Panc1 (cell line): ENCODE data around the gene PRKAB2. TPM values are rescaled to one million over a fixed set of nuclear protein-coding genes. Genes with fewer than 3 reads are reported as not detected.

Experiments used
- ATAC-seq: fragments of 200-7000 bp; cut with Tn5 transposase; 2 replicates; pipeline ENCODE4 v1.9.1; 2020; ENCODE audit warnings: mild to moderate bottlenecking, moderate library complexity
- BruUV-seq: library from RNA; stranded (reverse); fragments of 400-500 nt; replicated peaks from 2 replicates; lab custom pipeline; 2021; lab: Mats Ljungman, UMichigan
- CTCF ChIA-PET: fragments of 300-600 bp; sonication (Branson Sonifier 250); formaldehyde crosslinking; loops from one replicate; lab custom pipeline; 2022; ENCODE audit warnings: antibody characterized with exemption; lab: Charles Lee
- POLR2A ChIA-PET: fragments of 300-600 bp; sonication (Branson Sonifier 250); formaldehyde crosslinking; loops from one replicate; lab custom pipeline; 2022; ENCODE audit warnings: antibody characterized with exemption; lab: Charles Lee
- DNase-seq: peaks from one replicate; pipeline ENCODE4 v3.0.0-alpha.2; 2010; ENCODE audit warnings: low read depth, low spot score
- H3K27ac ChIP-seq: 2 replicates; pipeline ENCODE4 v1.5.1; 2011; ENCODE audit warnings: mild to moderate bottlenecking, low read length, inconsistent platforms
- H3K27me3 ChIP-seq: fragments of 200-500 bp; sonication (Bioruptor generic); 2 replicates; pipeline ENCODE4 v1.6.0; 2014; ENCODE audit warnings: low read length, inconsistent platforms; ENCODE audit not compliant: control insufficient read depth, insufficient read depth
- H3K36me3 ChIP-seq: fragments of 200-500 bp; sonication (Bioruptor generic); 2 replicates; pipeline ENCODE4 v1.5.1; 2014; ENCODE audit warnings: inconsistent platforms, mild to moderate bottlenecking, low read length, moderate library complexity; ENCODE audit not compliant: control insufficient read depth, insufficient read depth
- H3K4me1 ChIP-seq: 2 replicates; pipeline ENCODE4 v1.5.1; 2011; ENCODE audit warnings: inconsistent platforms, mild to moderate bottlenecking, low read length, moderate library complexity; ENCODE audit not compliant: control insufficient read depth, insufficient read depth
- H3K4me3 ChIP-seq, 2 experiments: 2 replicates each; pipeline ENCODE4 v1.5.1; 2011 to 2012; ENCODE audit warnings: low read depth in 2 of 2, low read length in 2 of 2, mild to moderate bottlenecking in 2 of 2, inconsistent platforms in 1 of 2, moderate library complexity in 1 of 2
- H3K9me3 ChIP-seq: fragments of 200-500 bp; sonication (Bioruptor generic); 2 replicates; pipeline ENCODE4 v1.5.1; 2014; ENCODE audit warnings: low read depth, mild to moderate bottlenecking, inconsistent platforms, low read length, moderate library complexity; ENCODE audit not compliant: control insufficient read depth, insufficient read depth
- CTCF ChIP-seq: fragments of 450-650 bp; IDR thresholded peaks from 2 replicates; pipeline ENCODE4 v1.5.1; 2017; ENCODE audit warnings: mild to moderate bottlenecking
- POLR2AphosphoS5 ChIP-seq: IDR thresholded peaks from 2 replicates; pipeline ENCODE4 v1.6.1; 2012; ENCODE audit warnings: mild to moderate bottlenecking, low read depth, low read length, moderate library complexity
- REST ChIP-seq, 2 experiments: IDR thresholded peaks; 2 replicates each; pipeline ENCODE4 v1.6.1; 2011 to 2012; ENCODE audit warnings: low read depth in 2 of 2, control low read depth in 1 of 2, low read length in 1 of 2, mild to moderate bottlenecking in 1 of 2, moderate library complexity in 1 of 2; ENCODE audit not compliant: insufficient read depth in 1 of 2
- SIN3A ChIP-seq: IDR thresholded peaks from 2 replicates; pipeline ENCODE4 v1.6.1; 2012; ENCODE audit warnings: low read depth, mild to moderate bottlenecking, low read length, moderate library complexity, borderline replicate concordance; ENCODE audit not compliant: insufficient read depth
- TCF7L2 ChIP-seq: IDR thresholded peaks from 2 replicates; pipeline ENCODE4 v1.6.1; 2011; ENCODE audit warnings: mild to moderate bottlenecking, low read depth, low read length, inconsistent platforms
- in situ Hi-C: cut with HindIII; loops from 2 replicates; pipeline ENCODE4 v1.10.0; 2016; ENCODE audit warnings: low sequenced_read_pairs, low pct_unique_long_range_greater_than_20kb
- intact Hi-C: fragments of 100-400 bp; cut with micrococcal nuclease; formaldehyde crosslinking; loops from one replicate; pipeline ENCODE4 v1.10.0; 2022; ENCODE audit not compliant: unreplicated experiment
- total RNA-seq: library from RNA; stranded (reverse); gene quantifications from one replicate; pipeline ENCODE4 v1.2.1, GENCODE V29; 2021; ENCODE audit not compliant: unreplicated experiment

Gene PRKAB2
- total RNA-seq, 1 experiment from 2014 or later: 6.6 TPM

- H3K4me1 ChIP-seq: no peaks in the 10 kb centered on the region
- no TSS peak for BruUV-seq
- ATAC-seq (no peak), DNase-seq (no peak)
- ChIA-PET POLR2A (no interaction called here), CTCF (no interaction called here)
- in situ Hi-C loops: no loop called here
- H3K9me3 ChIP-seq: no peaks in the 10 kb centered on the region
- no peak overlapping the region for H3K4me3 ChIP-seq
- no peak overlapping the region for H3K27ac ChIP-seq
- TF ChIP-seq TCF7L2: no peak
- TF ChIP-seq REST (IDR thresholded peaks at IDR 0.05; ENCODE audit: insufficient read depth in 1 of 2, low read depth in 2 of 2, low read length in 1 of 2): no peak
- TF ChIP-seq POLR2AphosphoS5: no peak
- TF ChIP-seq SIN3A: no peak
- no peak for TF ChIP-seq CTCF
- intact Hi-C loops: no loop called here
- no peaks in the 10 kb centered on the region for H3K36me3 ChIP-seq
- H3K27me3 ChIP-seq: peaks cover 8% of the 10 kb centered on the region
Measured at GRCh38 chr1:147209825-147210821, 37.9 kb upstream of the PRKAB2 start.

- DNase-seq (no peak), ATAC-seq (no peak)
- intact Hi-C loops: no loop called here
- TF ChIP-seq TCF7L2 (no peak), REST (IDR thresholded peaks at IDR 0.05; ENCODE audit: insufficient read depth in 1 of 2, low read depth in 2 of 2, low read length in 1 of 2) (no peak), POLR2AphosphoS5 (no peak), CTCF (no peak), SIN3A (no peak)
- Histone ChIP-seq H3K27me3 (peaks cover 8% of the 10 kb centered on the region), H3K4me3 (no peak overlapping the region), H3K27ac (no peak overlapping the region), H3K4me1 (no peaks in the 10 kb centered on the region), H3K9me3 (no peaks in the 10 kb centered on the region), H3K36me3 (no peaks in the 10 kb centered on the region)
- POLR2A ChIA-PET: no interaction called here
- CTCF ChIA-PET: no interaction called here
- in situ Hi-C loops: no loop called here
- BruUV-seq: no TSS peak
Measured at GRCh38 chr1:147208619-147209018, 36.3 kb upstream of the PRKAB2 start.
